Measurements from ENCODE around the gene VAV1.

Gene VAV1

GRCh38 chr19:6733338-6734095 lies 39.0 kb upstream of the VAV1 start:
- peak; percentile 26 for TF ChIP-seq CTCF (IDR thresholded peaks at IDR 0.05; ENCODE audit: control insufficient read depth, insufficient read depth, low read depth, low read length, missing control alignments)
- H3K4me3 ChIP-seq (ENCODE audit: control insufficient read depth, low read depth, low read length), result no peak overlapping the region
- DNase-seq (ENCODE audit: low read depth), result no peak

DNA sequence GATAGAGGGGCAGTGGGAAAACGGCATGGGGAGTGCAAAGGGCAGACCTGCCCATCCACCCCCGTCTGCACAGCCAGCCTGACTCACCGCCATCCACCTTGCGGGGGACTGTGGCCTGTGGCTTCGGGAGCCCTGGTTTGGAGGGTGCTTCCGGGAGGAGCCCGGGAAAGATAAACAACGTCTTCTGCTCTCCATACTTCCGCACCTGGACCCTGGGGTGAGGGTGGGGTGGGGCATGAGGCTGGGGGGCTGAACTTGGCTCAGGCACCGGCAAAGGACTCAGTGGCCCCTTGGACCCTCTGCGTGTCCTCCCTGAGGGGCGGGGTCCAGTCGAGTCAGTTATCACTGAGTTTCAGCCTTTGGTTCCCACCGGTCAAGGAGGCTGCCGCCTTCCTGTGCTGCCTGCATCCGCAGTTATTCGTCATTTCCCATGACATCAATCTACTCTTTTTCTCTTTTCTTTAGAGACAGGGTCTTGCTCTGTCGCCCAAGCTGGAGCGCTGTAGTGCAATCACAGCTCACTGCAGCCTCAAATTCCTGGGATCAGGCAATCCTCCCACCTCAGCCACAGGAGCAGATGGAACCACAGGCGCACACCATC lies 38.3 kb upstream of the VAV1 start:
- DNase-seq (ENCODE audit: low read depth), result no peak
- no peak for TF ChIP-seq CTCF (IDR thresholded peaks at IDR 0.05; ENCODE audit: control insufficient read depth, insufficient read depth, low read depth, low read length, missing control alignments)
- no peak overlapping the region for H3K4me3 ChIP-seq (ENCODE audit: control insufficient read depth, low read depth, low read length)

DNA sequence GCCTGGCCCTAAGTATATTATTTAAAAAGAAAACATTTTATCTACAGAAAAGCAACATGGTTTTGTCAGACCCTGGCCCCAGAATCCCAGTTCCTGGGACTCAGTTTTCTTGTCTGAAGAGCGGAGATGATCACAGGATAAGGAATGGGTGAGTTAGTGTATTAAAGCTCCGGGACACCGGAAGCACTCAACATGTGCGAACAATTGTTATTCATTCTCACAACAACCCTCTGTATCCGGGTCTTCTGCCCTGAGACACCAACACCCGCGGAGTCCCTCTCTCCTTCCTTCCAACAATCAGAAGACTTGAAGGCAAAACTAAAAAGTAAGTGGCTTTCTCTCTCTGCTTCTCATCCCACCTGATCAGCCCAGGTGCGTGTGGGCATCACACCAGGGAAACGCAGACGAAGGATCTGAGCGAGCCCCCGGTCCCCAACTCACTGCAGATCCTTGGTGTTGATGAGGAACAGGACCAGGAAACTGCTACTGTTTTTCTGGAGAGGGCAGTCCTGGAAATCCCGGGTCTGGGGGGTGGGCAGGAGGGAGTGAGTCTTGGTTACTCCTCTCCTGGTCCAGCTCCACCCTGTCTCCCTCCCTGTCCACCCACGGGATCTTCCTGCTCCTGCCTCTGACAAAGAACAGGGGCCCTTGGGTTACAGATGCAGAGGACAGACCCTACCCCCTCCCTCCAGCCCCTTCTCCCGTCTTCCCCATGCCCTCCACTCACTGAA lies 37.2 kb upstream of the VAV1 start:
- TF ChIP-seq CTCF (IDR thresholded peaks at IDR 0.05; ENCODE audit: control insufficient read depth, insufficient read depth, low read depth, low read length, missing control alignments), result no peak
- H3K4me3 ChIP-seq (ENCODE audit: control insufficient read depth, low read depth, low read length), result no peak overlapping the region
- DNase-seq (ENCODE audit: low read depth), result no peak

- peak; percentile 61 for DNase-seq (ENCODE audit: low read depth)
- peak overlapping the region; percentile 94 for H3K4me3 ChIP-seq (ENCODE audit: control insufficient read depth, low read depth, low read length)
- TF ChIP-seq CTCF (IDR thresholded peaks at IDR 0.05; ENCODE audit: control insufficient read depth, insufficient read depth, low read depth, low read length, missing control alignments), result peak; percentile 84
Measured at GRCh38 chr19:6736169-6736916, 36.2 kb upstream of the VAV1 start.

GRCh38 chr19:6736917-6737283 lies 35.6 kb upstream of the VAV1 start:
- peak overlapping the region; percentile 94 for H3K4me3 ChIP-seq (ENCODE audit: control insufficient read depth, low read depth, low read length)
- no peak for TF ChIP-seq CTCF (IDR thresholded peaks at IDR 0.05; ENCODE audit: control insufficient read depth, insufficient read depth, low read depth, low read length, missing control alignments)
- no peak for DNase-seq (ENCODE audit: low read depth)

DNA sequence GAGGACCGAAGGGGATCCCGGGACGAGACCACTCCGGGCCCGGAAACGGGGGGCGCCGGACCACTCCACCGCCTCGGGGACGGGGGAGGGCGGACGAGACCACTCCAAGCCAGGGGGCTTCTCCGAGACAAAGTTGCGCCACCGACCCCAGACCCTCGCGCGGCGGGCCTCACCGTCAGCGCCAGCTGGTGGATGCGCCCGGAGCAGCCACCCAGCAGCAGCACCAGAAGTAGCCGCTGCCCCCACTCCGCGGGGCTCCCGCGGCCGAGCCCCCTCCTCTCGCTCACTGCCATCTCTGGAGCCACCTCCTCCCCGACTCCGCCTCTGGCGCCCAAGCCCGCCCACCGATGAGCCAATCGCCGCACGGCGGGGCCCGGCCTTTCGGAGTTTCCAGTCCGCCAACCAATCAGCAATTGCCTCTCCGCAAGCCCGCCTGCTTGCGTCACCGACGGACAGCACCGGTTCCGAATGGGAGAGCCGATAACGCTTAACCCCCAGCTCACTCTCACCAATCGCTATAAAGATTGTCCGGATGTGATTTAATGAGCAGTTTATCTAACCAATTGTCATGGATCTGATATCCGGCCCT lies 35.1 kb upstream of the VAV1 start, which contains the start of gene GPR108:
TSS of gene GPR108 (minus strand) at position 297 of the 589 bp plus-strand sequence. CDS start at position 293, 4 bp downstream.
- DNase-seq (ENCODE audit: low read depth), result peak; percentile 100
- TF ChIP-seq CTCF (IDR thresholded peaks at IDR 0.05; ENCODE audit: control insufficient read depth, insufficient read depth, low read depth, low read length, missing control alignments), result no peak

More for the DNA sequence above, 35.1 kb upstream of the VAV1 start, which contains the start of gene GPR108:
- H3K4me3 ChIP-seq (ENCODE audit: control insufficient read depth, low read depth, low read length), result peak within 1 kb of the TSS; percentile 94
